H9 (cell line): ENCODE results near the gene CTDSP2. TPM values are rescaled to one million over a fixed set of nuclear protein-coding genes. Genes with fewer than 3 reads are reported as not detected.
A peak's percentile ranks its signal among the peaks of the same experiment; 100 is the strongest.

ENCODE experiments used
- DNase-seq: peaks from one replicate; pipeline ENCODE4 v3.0.0-alpha.2; 2017
- H2AFZ ChIP-seq: one replicate; pipeline ENCODE4 v1.6.1; 2013; ENCODE audit warnings: mild to moderate bottlenecking, low read length, control low read depth, moderate library complexity
- H2AK5ac ChIP-seq: 2 replicates; pipeline ENCODE4 v1.6.1; 2013; ENCODE audit warnings: low read length, control low read depth, mixed read lengths; ENCODE audit not compliant: insufficient read length
- H2BK120ac ChIP-seq: one replicate; pipeline ENCODE4 v1.6.1; 2013; ENCODE audit warnings: low read depth, mild to moderate bottlenecking, low read length, control low read depth, inconsistent platforms; ENCODE audit not compliant: poor library complexity, severe bottlenecking
- H2BK12ac ChIP-seq: 2 replicates; pipeline ENCODE4 v1.6.1; 2013; ENCODE audit warnings: low read length, control low read depth, mixed read lengths, low read depth; ENCODE audit not compliant: insufficient read length
- H2BK15ac ChIP-seq: 2 replicates; pipeline ENCODE4 v1.6.1; 2013; ENCODE audit warnings: low read depth, low read length, control low read depth
- H2BK20ac ChIP-seq: one replicate; pipeline ENCODE4 v1.6.1; 2013; ENCODE audit warnings: low read depth, mild to moderate bottlenecking, low read length, control low read depth, inconsistent platforms; ENCODE audit not compliant: poor library complexity, severe bottlenecking
- H2BK5ac ChIP-seq: 2 replicates; pipeline ENCODE4 v1.6.1; 2013; ENCODE audit warnings: low read length, control low read depth, mixed read lengths; ENCODE audit not compliant: insufficient read length
- H3K14ac ChIP-seq: 2 replicates; pipeline ENCODE4 v1.6.1; 2013; ENCODE audit warnings: low read length, control low read depth; ENCODE audit not compliant: insufficient read depth
- H3K18ac ChIP-seq: 2 replicates; pipeline ENCODE4 v1.6.1; 2013; ENCODE audit warnings: low read depth, mild to moderate bottlenecking, mixed read lengths, low read length, control low read depth; ENCODE audit not compliant: insufficient read length
- H3K23ac ChIP-seq: 2 replicates; pipeline ENCODE4 v1.6.1; 2013; ENCODE audit warnings: low read length, control low read depth, mixed read lengths, low read depth; ENCODE audit not compliant: insufficient read length
- H3K23me2 ChIP-seq: 2 replicates; pipeline ENCODE4 v1.6.1; 2013; ENCODE audit warnings: low read depth, mild to moderate bottlenecking, mixed read lengths, low read length, control low read depth; ENCODE audit not compliant: insufficient read length, poor library complexity, severe bottlenecking
- H3K27ac ChIP-seq: 2 replicates; pipeline ENCODE4 v1.5.1; 2013; ENCODE audit warnings: low read length, control low read depth, mixed read lengths, low read depth; ENCODE audit not compliant: insufficient read length
- H3K27me3 ChIP-seq: 2 replicates; pipeline ENCODE4 v1.6.1; 2013; ENCODE audit warnings: low read length, control low read depth, inconsistent platforms; ENCODE audit not compliant: insufficient read depth
- H3K4ac ChIP-seq: 2 replicates; pipeline ENCODE4 v1.6.1; 2013; ENCODE audit warnings: low read depth, mild to moderate bottlenecking, control low read depth, inconsistent platforms, low read length, moderate library complexity
- H3K4me1 ChIP-seq: 2 replicates; pipeline ENCODE4 v1.6.1; 2013; ENCODE audit warnings: low read length, control low read depth, inconsistent platforms; ENCODE audit not compliant: insufficient read depth
- H3K4me2 ChIP-seq: 2 replicates; pipeline ENCODE4 v1.6.1; 2013; ENCODE audit warnings: low read length, control low read depth, mixed read lengths; ENCODE audit not compliant: insufficient read length, insufficient read depth
- H3K56ac ChIP-seq: 2 replicates; pipeline ENCODE4 v1.6.1; 2013; ENCODE audit warnings: low read depth, mild to moderate bottlenecking, mixed read lengths, low read length, control low read depth; ENCODE audit not compliant: insufficient read length
- H3K79me1 ChIP-seq: 2 replicates; pipeline ENCODE4 v1.6.1; 2013; ENCODE audit warnings: low read depth, mild to moderate bottlenecking, moderate library complexity, low read length, control low read depth, inconsistent platforms; ENCODE audit not compliant: insufficient read depth, poor library complexity, severe bottlenecking
- H3K79me2 ChIP-seq: 2 replicates; pipeline ENCODE4 v1.6.1; 2013; ENCODE audit warnings: low read length, control low read depth, inconsistent platforms; ENCODE audit not compliant: insufficient read depth
- H3K9ac ChIP-seq: 2 replicates; pipeline ENCODE4 v1.6.1; 2013; ENCODE audit warnings: low read length, control low read depth, mixed read lengths; ENCODE audit not compliant: insufficient read length; ENCODE audit errors: extremely low read depth
- H3K9me3 ChIP-seq: one replicate; pipeline ENCODE4 v1.6.1; 2013; ENCODE audit warnings: low read depth, low read length, inconsistent platforms; ENCODE audit not compliant: control insufficient read depth
- H3T11ph ChIP-seq: one replicate; pipeline ENCODE4 v1.6.1; 2013; ENCODE audit warnings: mild to moderate bottlenecking, low read length, control low read depth, inconsistent platforms
- H4K20me1 ChIP-seq: one replicate; pipeline ENCODE4 v1.6.1; 2013; ENCODE audit not compliant: control insufficient read depth, insufficient read length, insufficient read depth
- H4K5ac ChIP-seq: 2 replicates; pipeline ENCODE4 v1.6.1; 2013; ENCODE audit warnings: low read depth, mild to moderate bottlenecking, mixed read lengths, low read length, control low read depth; ENCODE audit not compliant: insufficient read length
- H4K8ac ChIP-seq: replicated peaks from 2 replicates; pipeline ENCODE4 v1.6.1; 2013; ENCODE audit warnings: low read length, control low read depth, mixed read lengths, low read depth; ENCODE audit not compliant: insufficient read length
- H4K91ac ChIP-seq: 2 replicates; pipeline ENCODE4 v1.6.1; 2013; ENCODE audit warnings: low read depth, mild to moderate bottlenecking, moderate library complexity, mixed read lengths, low read length, control low read depth; ENCODE audit not compliant: insufficient read length
- H3K27ac Mint-ChIP-seq, 3 experiments: 2 replicates in 2 of 3; 3 replicates in 1 of 3; pipeline ENCODE4 v1.8.0; 2020 to 2021; ENCODE audit warnings: mixed read lengths in 3 of 3, mild to moderate bottlenecking in 1 of 3, moderate library complexity in 1 of 3
- H3K27me3 Mint-ChIP-seq: 2 replicates; pipeline ENCODE4 v1.8.0; 2021; ENCODE audit warnings: low read depth, mild to moderate bottlenecking, moderate library complexity, mixed read lengths
- H3K36me3 Mint-ChIP-seq, 3 experiments: 2 replicates in 2 of 3; 3 replicates in 1 of 3; pipeline ENCODE4 v1.8.0; 2020 to 2021; ENCODE audit warnings: low read depth in 3 of 3, mixed read lengths in 3 of 3; ENCODE audit not compliant: insufficient read depth in 1 of 3
- H3K4me1 Mint-ChIP-seq, 2 experiments: 2 replicates each; pipeline ENCODE4 v1.8.0; 2020; ENCODE audit warnings: mixed read lengths in 2 of 2
- H3K4me3 Mint-ChIP-seq, 2 experiments: 2 replicates in 1 of 2; 3 replicates in 1 of 2; pipeline ENCODE4 v1.8.0; 2020 to 2021; ENCODE audit warnings: mild to moderate bottlenecking in 2 of 2, mixed read lengths in 2 of 2, moderate library complexity in 1 of 2
- H3K9me3 Mint-ChIP-seq, 2 experiments: 2 replicates in 1 of 2; 3 replicates in 1 of 2; pipeline ENCODE4 v1.8.0; 2020; ENCODE audit warnings: mild to moderate bottlenecking in 2 of 2, mixed read lengths in 2 of 2, moderate library complexity in 1 of 2
- CTCF ChIP-seq: fragments of 200-600 bp; sonication (generic); conservative IDR thresholded peaks from 3 replicates; pipeline ENCODE4 v1.8.0; 2021; ENCODE audit warnings: antibody characterized with exemption, mild to moderate bottlenecking
- WGBS: extraction: QIAGEN DNeasy Blood & Tissue Kit; methylation state at CpG from one replicate; pipeline ENCODE4 v1.1.7; 2013; ENCODE audit warnings: missing lambda C conversion rate, low lambda C conversion rate, mixed read lengths; ENCODE audit not compliant: insufficient read length; ENCODE audit errors: extremely low coverage; 5-methylcytosine and 5-hydroxymethylcytosine counted together
- total RNA-seq: library from RNA; stranded (reverse); gene quantifications from 2 replicates; pipeline ENCODE4 v1.2.1, GENCODE V29; 2021

The CTDSP2 gene
- total RNA-seq, 1 experiment from 2014 or later: 103 TPM

- no peak for TF ChIP-seq CTCF
- H3K4me3 Mint-ChIP-seq: peak overlapping the region in 1 of 2 experiments; percentile 32; a peak in 1 of 5 replicates
- H3K27ac ChIP-seq: no peak overlapping the region
- H2BK12ac ChIP-seq: no peak overlapping the region
- H3K27ac Mint-ChIP-seq: peak overlapping the region; percentile 75 to 90 (median 79); a peak in 5 of 7 replicates
- no peak overlapping the region for H3K4me2 ChIP-seq
- H2BK120ac ChIP-seq: no peak overlapping the region
- no peaks in the 10 kb centered on the region for H3K27me3 ChIP-seq
- H3K9me3 Mint-ChIP-seq: no peaks in the 10 kb centered on the region
- H3K23ac ChIP-seq: no peak overlapping the region
- peaks cover 2 to 4% (median 3%) of the 10 kb centered on the region in 3 experiments; a peak in 5 of 7 replicates for H3K36me3 Mint-ChIP-seq
- no peak overlapping the region for H4K5ac ChIP-seq
- no peaks in the 10 kb centered on the region for H4K20me1 ChIP-seq
- H2BK15ac ChIP-seq: no peak overlapping the region
- H2BK20ac ChIP-seq: no peak overlapping the region
- no peaks in the 10 kb centered on the region for H3K27me3 Mint-ChIP-seq
- no peak overlapping the region for H3K9ac ChIP-seq
- no peak overlapping the region for H3K56ac ChIP-seq
- peaks cover 6% of the 10 kb centered on the region for H3K79me1 ChIP-seq
- H3K4me1 ChIP-seq: peaks cover 26% of the 10 kb centered on the region
- no peak overlapping the region for H3K4ac ChIP-seq
- H4K8ac ChIP-seq: no peak overlapping the region
- no peak overlapping the region for H4K91ac ChIP-seq
- no peak overlapping the region; the same call in 1 of the 2 replicates for H3K14ac ChIP-seq
- H3K9me3 ChIP-seq: no peaks in the 10 kb centered on the region
- peaks cover 25% of the 10 kb centered on the region; the same call in 1 of the 2 replicates for H3K79me2 ChIP-seq
- H3K23me2 ChIP-seq: no peaks in the 10 kb centered on the region
- H2AK5ac ChIP-seq: no peak overlapping the region
- H2AFZ ChIP-seq: no peak overlapping the region
- no peak overlapping the region for H3K18ac ChIP-seq
- H3K4me1 Mint-ChIP-seq: peaks cover 65 to 79% of the 10 kb centered on the region in 2 experiments
- H3T11ph ChIP-seq: no peak overlapping the region
- H2BK5ac ChIP-seq: no peak overlapping the region
- WGBS: no CpG with 5 or more reads among the region's 1 CpG
- no peak for DNase-seq
Observed at GRCh38 chr12:57834086-57834876, 12.2 kb downstream of the CTDSP2 start.
